NCI-H526 (cell line): ENCODE measurements around the gene SLCO2A1.

Source experiments
- DNase-seq, 2 experiments: peaks; one replicate each; lab custom pipeline; 2025; lab: John Stamatoyannopoulos, UW

The SLCO2A1 gene

GRCh38 chr3:133949438-133949837 is 80.3 kb downstream of the SLCO2A1 start:
- DNase-seq: no peak

GRCh38 chr3:133948996-133949395 is 80.7 kb downstream of the SLCO2A1 start:
- no peak for DNase-seq

- DNase-seq: no peak
These were observed 81.5 kb downstream of the SLCO2A1 start for GRCh38 chr3:133948131-133948810.

GRCh38 chr3:133945381-133946095 is 84.2 kb downstream of the SLCO2A1 start:
- DNase-seq: no peak

GRCh38 chr3:133944641-133945380 is 84.9 kb downstream of the SLCO2A1 start:
- DNase-seq: no peak

GRCh38 chr3:133944181-133944580 is 85.5 kb downstream of the SLCO2A1 start:
- no peak for DNase-seq

GRCh38 chr3:133943639-133944141 is 86.0 kb downstream of the SLCO2A1 start:
- DNase-seq: no peak

GRCh38 chr3:133943031-133943535 is 86.6 kb downstream of the SLCO2A1 start:
- DNase-seq: no peak

GRCh38 chr3:133941415-133941821 is 88.3 kb downstream of the SLCO2A1 start:
- no peak for DNase-seq

- no peak for DNase-seq
These were observed 89.2 kb downstream of the SLCO2A1 start for GRCh38 chr3:133940536-133940935.

GRCh38 chr3:133939463-133939835 is 90.3 kb downstream of the SLCO2A1 start:
- no peak for DNase-seq

- no peak for DNase-seq
These were observed 90.8 kb downstream of the SLCO2A1 start for GRCh38 chr3:133938770-133939462.

GRCh38 chr3:133937756-133938601 is 91.7 kb downstream of the SLCO2A1 start:
- DNase-seq: no peak

GRCh38 chr3:133937061-133937686 is 92.6 kb downstream of the SLCO2A1 start:
- DNase-seq: no peak

GRCh38 chr3:133935843-133936769 is 93.6 kb downstream of the SLCO2A1 start:
- DNase-seq: no peak

- DNase-seq: no peak
These were observed 94.5 kb downstream of the SLCO2A1 start for GRCh38 chr3:133934996-133935842.

- no peak for DNase-seq
These were observed 95.4 kb downstream of the SLCO2A1 start for GRCh38 chr3:133934073-133934970.
